ENCODE results near the gene S100A3.
"Not testable (repeated sequence)": the region's sequence is repeated elsewhere in the genome, so short reads cannot be mapped to it uniquely, and the experiment has no call there.

The S100A3 gene

DNA sequence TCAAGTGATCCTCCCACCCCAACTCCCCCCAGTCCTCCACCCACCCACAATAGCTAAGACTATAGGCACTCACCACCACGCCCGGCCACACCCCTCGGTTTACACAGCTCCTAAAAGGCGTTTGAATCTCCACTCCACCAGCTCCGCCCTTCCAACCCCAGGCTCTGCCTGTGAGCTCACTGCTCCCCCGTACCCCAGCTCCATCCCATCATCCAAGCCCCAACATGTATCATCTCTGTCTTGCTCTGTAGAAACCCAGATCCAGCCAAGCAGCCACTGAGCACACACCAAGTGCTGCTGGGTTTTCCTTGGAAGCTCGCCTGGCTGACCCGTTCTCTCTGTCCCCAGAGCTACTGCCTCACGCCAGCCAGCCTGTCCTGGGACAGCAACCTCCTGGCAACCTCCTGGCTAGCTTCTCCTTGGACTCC, 28.6 kb upstream of the S100A3 start:
- Histone ChIP-seq H3K4me2 (no peak overlapping the region), H3K4me1 (ENCODE audit: low read depth, poor library complexity, severe bottlenecking) (peaks cover 7% of the 10 kb centered on the region), H3K27me3 (ENCODE audit: insufficient read depth, low read depth) (peaks cover 10% of the 10 kb centered on the region; the same call in 1 of the 2 replicates), H4K20me1 (ENCODE audit: insufficient read depth) (no peaks in the 10 kb centered on the region), H3K4me3 (IDR thresholded peaks at IDR 0.05; ENCODE audit: insufficient read depth, low read depth, low read length) (no peak overlapping the region), H3K9ac (no peak overlapping the region), H3K79me2 (ENCODE audit: insufficient read depth, low read depth) (no peaks in the 10 kb centered on the region), H3K36me3 (ENCODE audit: insufficient read depth) (no peaks in the 10 kb centered on the region), H2AFZ (ENCODE audit: low read depth) (no peak overlapping the region), H3K27ac (no peak overlapping the region)
- TF ChIP-seq, protein P1, sequence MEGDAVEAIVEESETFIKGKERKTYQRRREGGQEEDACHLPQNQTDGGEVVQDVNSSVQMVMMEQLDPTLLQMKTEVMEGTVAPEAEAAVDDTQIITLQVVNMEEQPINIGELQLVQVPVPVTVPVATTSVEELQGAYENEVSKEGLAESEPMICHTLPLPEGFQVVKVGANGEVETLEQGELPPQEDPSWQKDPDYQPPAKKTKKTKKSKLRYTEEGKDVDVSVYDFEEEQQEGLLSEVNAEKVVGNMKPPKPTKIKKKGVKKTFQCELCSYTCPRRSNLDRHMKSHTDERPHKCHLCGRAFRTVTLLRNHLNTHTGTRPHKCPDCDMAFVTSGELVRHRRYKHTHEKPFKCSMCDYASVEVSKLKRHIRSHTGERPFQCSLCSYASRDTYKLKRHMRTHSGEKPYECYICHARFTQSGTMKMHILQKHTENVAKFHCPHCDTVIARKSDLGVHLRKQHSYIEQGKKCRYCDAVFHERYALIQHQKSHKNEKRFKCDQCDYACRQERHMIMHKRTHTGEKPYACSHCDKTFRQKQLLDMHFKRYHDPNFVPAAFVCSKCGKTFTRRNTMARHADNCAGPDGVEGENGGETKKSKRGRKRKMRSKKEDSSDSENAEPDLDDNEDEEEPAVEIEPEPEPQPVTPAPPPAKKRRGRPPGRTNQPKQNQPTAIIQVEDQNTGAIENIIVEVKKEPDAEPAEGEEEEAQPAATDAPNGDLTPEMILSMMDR (conservative IDR thresholded peaks at IDR 0.05; ENCODE audit: low read depth, low read length), result no peak

DNA sequence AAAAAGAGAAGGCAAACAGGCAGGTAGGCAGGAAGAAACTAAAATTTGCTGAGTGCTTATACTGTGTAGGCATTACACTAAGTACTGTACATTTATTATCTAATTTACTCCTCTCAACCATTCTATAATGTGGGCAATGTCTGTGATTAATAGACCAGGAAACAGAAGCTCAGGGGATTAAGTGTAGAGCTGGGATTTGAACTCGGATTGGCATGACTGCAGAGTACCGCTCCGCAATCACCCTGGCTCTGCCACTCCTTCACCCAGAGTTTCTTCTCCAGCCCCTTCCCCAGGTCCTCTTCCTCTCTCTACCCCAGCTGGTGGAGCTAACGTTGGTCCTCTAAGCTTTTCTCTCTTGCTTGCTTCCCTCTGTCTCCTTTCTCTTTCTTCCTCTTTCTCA, 28.1 kb upstream of the S100A3 start:
- Histone ChIP-seq H3K4me3 (IDR thresholded peaks at IDR 0.05; ENCODE audit: insufficient read depth, low read depth, low read length) (no peak overlapping the region), H4K20me1 (ENCODE audit: insufficient read depth) (no peaks in the 10 kb centered on the region), H3K4me2 (no peak overlapping the region)

GRCh38 chr1:153575497-153575896, 26.4 kb upstream of the S100A3 start:
- H2AFZ ChIP-seq (ENCODE audit: low read depth); H3K79me2 ChIP-seq (ENCODE audit: insufficient read depth, low read depth); H3K36me3 ChIP-seq (ENCODE audit: insufficient read depth); H3K27ac ChIP-seq; H3K4me1 ChIP-seq (ENCODE audit: low read depth, poor library complexity, severe bottlenecking); H3K9ac ChIP-seq; H3K4me3 ChIP-seq (IDR thresholded peaks at IDR 0.05; ENCODE audit: insufficient read depth, low read depth, low read length); H4K20me1 ChIP-seq (ENCODE audit: insufficient read depth); H3K4me2 ChIP-seq: not testable (repeated sequence)
- H3K27me3 ChIP-seq (ENCODE audit: insufficient read depth, low read depth), result peaks cover 10% of the 10 kb centered on the region; the same call in 1 of the 2 replicates

More for the DNA sequence above, 28.1 kb upstream of the S100A3 start:
- Histone ChIP-seq H3K27ac (no peak overlapping the region), H2AFZ (ENCODE audit: low read depth) (no peak overlapping the region), H3K27me3 (ENCODE audit: insufficient read depth, low read depth) (peaks cover 10% of the 10 kb centered on the region; the same call in 1 of the 2 replicates), H3K36me3 (ENCODE audit: insufficient read depth) (no peaks in the 10 kb centered on the region), H3K4me1 (ENCODE audit: low read depth, poor library complexity, severe bottlenecking) (peaks cover 8% of the 10 kb centered on the region), H3K9ac (no peak overlapping the region), H3K79me2 (ENCODE audit: insufficient read depth, low read depth) (no peaks in the 10 kb centered on the region)
- TF ChIP-seq, protein P1 (conservative IDR thresholded peaks at IDR 0.05; ENCODE audit: low read depth, low read length), result no peak

GRCh38 chr1:153575081-153575491, 26.0 kb upstream of the S100A3 start:
- H2AFZ ChIP-seq (ENCODE audit: low read depth); H3K4me3 ChIP-seq (IDR thresholded peaks at IDR 0.05; ENCODE audit: insufficient read depth, low read depth, low read length); H3K4me1 ChIP-seq (ENCODE audit: low read depth, poor library complexity, severe bottlenecking); H3K79me2 ChIP-seq (ENCODE audit: insufficient read depth, low read depth); H3K9ac ChIP-seq; H3K27ac ChIP-seq; H3K4me2 ChIP-seq; H3K36me3 ChIP-seq (ENCODE audit: insufficient read depth); H4K20me1 ChIP-seq (ENCODE audit: insufficient read depth): not testable (repeated sequence)
- H3K27me3 ChIP-seq (ENCODE audit: insufficient read depth, low read depth), result peaks cover 10% of the 10 kb centered on the region; the same call in 1 of the 2 replicates

DNA sequence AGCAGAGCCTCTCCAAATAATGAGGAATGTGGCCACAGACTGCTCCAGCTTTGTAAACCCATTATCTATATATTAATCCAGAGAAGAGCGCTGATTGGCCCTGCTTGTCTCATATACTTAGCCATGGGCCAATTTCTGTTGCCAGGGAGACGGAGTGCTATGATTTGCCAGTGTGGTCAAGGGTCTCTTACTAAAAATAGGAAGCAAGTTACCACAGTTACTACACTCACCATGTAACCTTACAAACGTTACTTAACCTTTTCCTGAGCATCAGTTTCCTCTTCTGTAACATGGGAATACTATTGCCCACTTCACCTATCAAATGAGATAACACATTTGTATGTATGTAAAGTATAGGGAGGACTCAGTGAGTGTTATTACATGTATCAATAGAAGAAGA, 24.3 kb upstream of the S100A3 start:
- no peak overlapping the region for H3K4me2 ChIP-seq
- no peaks in the 10 kb centered on the region for H3K79me2 ChIP-seq (ENCODE audit: insufficient read depth, low read depth)
- H3K4me1 ChIP-seq (ENCODE audit: low read depth, poor library complexity, severe bottlenecking), result peaks cover 15% of the 10 kb centered on the region
- no peaks in the 10 kb centered on the region for H3K36me3 ChIP-seq (ENCODE audit: insufficient read depth)
- peaks cover 10% of the 10 kb centered on the region; the same call in 1 of the 2 replicates for H3K27me3 ChIP-seq (ENCODE audit: insufficient read depth, low read depth)
- H3K9ac ChIP-seq, result no peak overlapping the region
- H2AFZ ChIP-seq (ENCODE audit: low read depth), result no peak overlapping the region
- H4K20me1 ChIP-seq (ENCODE audit: insufficient read depth), result no peaks in the 10 kb centered on the region
- no peak overlapping the region for H3K4me3 ChIP-seq (IDR thresholded peaks at IDR 0.05; ENCODE audit: insufficient read depth, low read depth, low read length)
- TF ChIP-seq, protein P1 (conservative IDR thresholded peaks at IDR 0.05; ENCODE audit: low read depth, low read length), result no peak
- no peak overlapping the region for H3K27ac ChIP-seq

Data from KMS-11 (cell line).